Skin epidermis (tissue), 12 donors: Measurements from ENCODE around the gene ACAP1.

Experiments used
- H3K27ac ChIP-seq, 21 experiments: fragments of 200-600 bp; sonication (generic) in 11 of 21; one replicate each; pipeline ENCODE4 v1.5.0; 2020; ENCODE audit warnings: mild to moderate bottlenecking in 3 of 21, inconsistent platforms in 2 of 21, moderate library complexity in 2 of 21
- H3K4me3 ChIP-seq, 7 experiments: fragments of 200-600 bp; sonication (generic) in 2 of 7; one replicate each; pipeline ENCODE4 v1.5.0; 2020; ENCODE audit warnings: inconsistent platforms in 2 of 7, mild to moderate bottlenecking in 2 of 7, moderate library complexity in 1 of 7

The ACAP1 gene

GRCh38 chr17:7380321-7380720 is 44.0 kb downstream of the ACAP1 start:
- peak overlapping the region; percentile 36 to 55 (median 41) for H3K4me3 ChIP-seq
- H3K27ac ChIP-seq = peak overlapping the region in 16 of 21 experiments; percentile 6 to 85 (median 76)

DNA sequence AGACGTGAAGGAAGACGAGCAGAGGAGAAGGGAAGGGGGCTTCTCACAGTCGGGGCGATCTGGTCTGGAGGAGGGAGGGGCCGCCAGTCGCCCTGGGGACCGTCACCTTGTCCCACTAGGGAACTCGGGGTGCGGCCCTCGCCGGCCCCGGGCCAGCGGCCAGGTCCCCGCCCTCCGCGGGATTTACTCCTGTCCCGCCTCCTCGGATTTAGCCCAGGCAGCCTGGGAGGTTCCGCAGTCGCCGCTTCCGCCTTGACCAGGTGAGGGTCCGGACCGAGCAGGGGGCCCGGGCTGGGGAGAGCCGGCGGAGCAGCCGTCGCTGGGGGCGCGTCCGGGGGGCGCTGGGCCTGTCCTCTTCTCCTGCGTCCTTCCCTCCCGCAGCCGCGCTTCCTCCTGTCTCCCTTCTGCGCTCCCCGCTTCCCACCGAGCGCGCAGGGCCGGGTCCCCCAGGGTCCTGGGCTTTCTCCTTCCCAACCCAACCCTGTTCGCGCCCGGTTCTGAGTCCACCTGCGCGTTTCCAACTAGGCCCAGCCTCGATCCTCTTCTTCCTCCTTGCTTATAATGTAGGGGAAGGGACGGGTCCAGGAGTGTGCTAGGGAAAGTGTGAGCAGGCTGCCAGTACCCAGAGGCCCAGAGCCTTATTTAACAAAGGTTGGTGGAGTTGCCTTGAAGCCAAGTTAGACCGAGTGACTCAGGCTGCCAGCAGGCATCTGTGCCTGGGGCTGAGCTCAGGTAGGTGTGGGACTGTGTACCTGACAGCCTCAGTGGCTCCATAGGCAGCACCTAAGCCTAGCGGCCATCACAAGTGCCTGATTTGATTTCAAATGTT is 44.7 kb downstream of the ACAP1 start, which contains the start of gene TNK1:
TNK1 (plus strand) TSS at position 235 of the 829 bp plus-strand sequence. CDS start 1,838 bp downstream, outside the sequence.
- Histone ChIP-seq H3K27ac (peak within 1 kb of the TSS in 20 of 21 experiments; percentile 5 to 85 (median 72)), H3K4me3 (peak within 1 kb of the TSS; percentile 36 to 55 (median 41))

GRCh38 chr17:7382901-7383300 is 46.6 kb downstream of the ACAP1 start:
- peak overlapping the region in 1 of 21 experiments; percentile 54 for H3K27ac ChIP-seq
- no peak overlapping the region for H3K4me3 ChIP-seq

DNA sequence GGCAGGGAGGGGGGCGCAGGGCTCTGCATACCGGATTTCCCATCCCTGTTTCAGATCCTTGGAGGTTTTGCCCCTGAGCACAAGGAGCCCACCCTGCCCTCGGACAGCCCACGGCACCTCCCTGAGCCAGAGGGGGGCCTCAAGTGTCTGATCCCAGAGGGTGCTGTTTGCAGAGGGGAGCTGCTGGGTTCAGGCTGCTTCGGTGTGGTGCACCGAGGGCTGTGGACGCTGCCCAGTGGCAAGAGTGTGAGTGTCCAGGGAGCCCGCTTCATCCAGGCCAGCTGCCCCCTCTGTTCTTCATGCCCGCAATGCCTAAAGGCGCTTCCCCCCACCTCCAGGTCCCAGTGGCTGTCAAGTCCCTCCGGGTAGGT is 47.0 kb downstream of the ACAP1 start:
- H3K4me3 ChIP-seq = peak overlapping the region in 2 of 7 experiments; percentile 27 to 36
- peak overlapping the region in 4 of 21 experiments; percentile 28 to 60 (median 46) for H3K27ac ChIP-seq

DNA sequence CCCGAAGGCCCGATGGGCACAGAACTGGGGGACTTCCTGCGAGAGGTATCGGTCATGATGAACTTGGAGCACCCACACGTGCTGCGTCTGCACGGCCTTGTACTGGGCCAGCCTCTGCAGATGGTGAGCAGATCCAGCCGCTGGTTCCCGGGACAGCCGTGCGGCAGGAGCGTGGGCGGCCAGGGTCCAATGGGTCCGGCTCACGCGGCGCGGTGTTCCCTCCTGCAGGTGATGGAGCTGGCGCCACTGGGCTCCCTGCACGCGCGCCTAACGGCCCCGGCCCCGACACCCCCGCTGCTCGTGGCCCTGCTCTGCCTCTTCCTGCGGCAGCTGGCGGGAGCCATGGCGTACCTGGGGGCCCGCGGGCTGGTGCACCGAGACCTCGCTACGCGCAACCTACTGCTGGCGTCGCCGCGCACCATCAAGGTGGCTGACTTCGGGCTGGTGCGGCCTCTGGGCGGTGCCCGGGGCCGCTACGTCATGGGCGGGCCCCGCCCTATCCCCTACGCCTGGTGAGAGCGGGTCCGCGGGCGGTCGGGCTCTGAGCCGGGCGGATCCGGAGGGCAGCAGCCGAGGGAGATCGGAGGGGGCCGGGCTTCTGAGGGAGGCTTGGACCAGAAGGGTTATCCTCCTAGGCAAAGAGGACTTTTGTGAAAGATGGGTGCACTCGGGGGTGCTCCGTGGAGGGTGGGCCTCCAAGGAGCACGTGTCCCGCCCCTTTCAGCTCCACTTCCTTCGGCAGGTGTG is 47.6 kb downstream of the ACAP1 start:
- Histone ChIP-seq H3K27ac (peak overlapping the region in 11 of 21 experiments; percentile 1 to 76 (median 49)), H3K4me3 (peak overlapping the region; percentile 7 to 36 (median 27))

- H3K4me3 ChIP-seq = peak overlapping the region; percentile 7 to 36 (median 27)
- peak overlapping the region in 9 of 21 experiments; percentile 1 to 76 (median 49) for H3K27ac ChIP-seq
These were observed 48.3 kb downstream of the ACAP1 start for GRCh38 chr17:7384489-7385081.

DNA sequence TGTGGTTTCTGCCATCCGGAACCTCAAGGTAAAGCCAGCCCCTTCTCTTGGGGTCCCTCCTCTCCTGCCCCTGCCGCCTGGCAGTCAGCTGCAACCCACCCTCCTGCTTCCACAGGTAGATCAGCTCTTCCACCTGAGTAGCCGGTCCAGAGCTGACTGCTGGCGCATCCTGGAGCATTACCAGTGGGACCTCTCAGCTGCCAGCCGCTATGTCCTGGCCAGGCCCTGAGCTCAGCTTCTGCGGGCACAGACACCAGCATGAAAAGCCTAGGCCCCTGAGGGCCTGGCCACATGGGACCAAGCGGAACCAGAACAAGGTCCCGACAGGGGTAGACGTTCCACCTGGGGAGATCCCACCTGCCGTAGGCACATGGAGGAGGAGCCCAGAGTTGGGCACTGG is 52.5 kb downstream of the ACAP1 start:
- Histone ChIP-seq H3K27ac (no peak overlapping the region), H3K4me3 (no peak overlapping the region)

DNA sequence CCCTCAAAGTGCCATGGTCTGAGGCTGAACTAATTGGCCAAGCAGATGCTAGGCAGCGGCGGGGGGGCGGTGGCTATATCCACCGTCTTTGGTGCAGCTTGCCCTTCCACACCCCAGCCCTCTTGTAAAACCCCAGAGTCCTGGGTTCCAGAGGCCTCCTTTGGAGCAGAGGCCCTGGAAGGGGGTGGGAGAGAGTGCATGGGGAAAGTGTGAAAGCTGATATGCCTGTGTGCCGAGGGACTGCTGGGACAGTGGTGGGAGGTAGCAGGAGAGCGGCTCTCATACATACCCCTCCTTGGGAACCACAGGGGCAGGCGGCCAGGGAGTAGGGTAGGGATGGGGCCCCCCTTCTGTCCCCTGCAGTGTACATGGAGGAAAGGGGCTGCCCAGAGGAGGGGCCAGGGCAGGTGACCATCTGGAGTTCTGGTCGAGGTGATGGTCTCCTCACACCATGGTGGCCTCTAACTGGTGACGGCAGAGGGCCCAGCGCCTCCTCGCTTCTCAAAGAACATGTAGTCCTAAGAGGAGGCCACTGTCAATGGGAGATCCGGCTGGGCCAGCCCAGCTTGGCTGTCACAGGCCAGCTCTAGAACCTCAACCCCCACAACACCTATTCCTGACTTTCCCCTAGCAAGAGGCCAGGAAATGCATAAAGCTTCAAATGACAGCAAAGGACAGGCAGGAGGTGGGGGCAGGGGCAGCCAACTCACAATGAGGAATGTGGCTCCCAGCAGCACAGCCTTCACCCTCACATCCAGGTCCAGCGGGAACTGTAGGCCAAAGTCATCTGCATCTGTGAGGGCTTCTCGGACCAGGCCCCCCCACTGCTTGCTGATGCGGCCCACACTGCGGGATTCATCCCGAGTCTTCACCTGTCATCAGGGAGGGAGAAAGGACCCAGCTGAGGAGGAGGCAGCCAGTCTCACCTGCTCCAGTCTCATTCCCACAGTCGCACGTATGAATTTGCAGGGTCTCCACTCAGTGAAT is 53.9 kb downstream of the ACAP1 start:
- H3K27ac ChIP-seq = no peak overlapping the region
- H3K4me3 ChIP-seq = no peak overlapping the region

DNA sequence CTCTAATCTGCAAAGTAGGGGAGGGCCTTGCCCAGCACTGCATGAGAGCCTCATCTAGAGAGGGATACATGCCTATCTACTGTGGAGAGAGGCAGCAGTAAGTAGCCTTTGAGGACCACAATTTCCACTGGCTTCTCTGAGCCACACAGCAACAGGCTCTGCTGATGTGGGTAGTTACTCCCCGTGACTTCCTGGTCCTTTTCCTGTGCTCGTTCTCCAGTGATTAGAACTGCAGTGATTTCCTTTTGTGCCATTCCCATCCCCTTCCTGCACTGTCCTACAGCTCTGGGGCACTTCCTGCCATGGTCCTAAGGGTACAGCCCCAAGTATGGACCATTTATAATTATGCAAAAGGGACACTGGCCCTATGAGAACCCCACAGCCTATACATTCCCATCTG is 55.0 kb downstream of the ACAP1 start:
- H3K27ac ChIP-seq = peak overlapping the region in 1 of 21 experiments; percentile 5
- no peak overlapping the region for H3K4me3 ChIP-seq

DNA sequence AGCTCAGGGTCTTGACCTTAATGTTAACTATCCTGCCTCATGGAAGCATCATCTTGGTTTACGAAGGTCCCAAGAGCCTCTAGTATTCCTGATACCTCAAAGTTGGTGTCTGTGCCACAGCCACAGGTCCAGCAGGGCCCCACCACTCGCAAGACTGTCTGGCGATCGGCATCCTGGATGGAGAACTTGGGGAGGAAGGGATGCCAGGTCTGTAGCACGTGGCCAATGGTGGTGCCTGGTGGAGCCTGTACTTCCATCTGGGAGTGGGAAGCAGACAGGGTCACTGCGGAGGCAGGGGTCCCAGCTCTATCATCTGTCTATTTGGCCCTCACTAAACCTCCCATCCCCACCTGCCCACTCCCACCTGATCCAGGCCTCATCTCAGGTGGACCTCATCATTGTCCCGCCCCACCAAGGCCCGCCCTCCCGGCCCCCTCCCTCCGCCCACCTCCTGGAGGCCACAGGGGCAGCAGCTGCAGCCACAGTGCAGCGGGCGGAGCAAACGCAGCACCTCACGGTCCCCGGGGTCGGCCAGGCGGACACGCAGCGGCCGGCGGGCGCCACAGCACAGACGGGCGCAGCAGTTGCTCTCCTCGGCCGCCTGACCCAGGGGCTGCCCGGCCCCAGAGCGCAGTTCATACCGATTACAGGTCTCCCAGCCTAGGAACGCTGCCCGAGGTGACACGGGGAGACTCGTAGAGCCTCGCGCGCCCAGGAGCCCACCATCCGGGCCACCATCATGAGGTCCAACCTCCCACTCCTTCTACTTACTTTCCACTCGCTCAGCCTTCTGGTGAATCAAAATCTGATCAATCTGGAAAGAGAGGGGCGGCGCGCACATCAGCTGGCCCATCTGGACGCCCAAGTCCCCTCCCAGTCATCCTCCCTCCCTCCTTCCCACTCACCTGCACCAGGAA is 56.6 kb downstream of the ACAP1 start:
- Histone ChIP-seq H3K4me3 (peak overlapping the region; percentile 59 to 90 (median 65)), H3K27ac (peak overlapping the region in 19 of 21 experiments; percentile 76 to 97 (median 90))

GRCh38 chr17:7393613-7394451 is 57.5 kb downstream of the ACAP1 start:
- Histone ChIP-seq H3K27ac (peak overlapping the region; percentile 76 to 97 (median 90)), H3K4me3 (peak overlapping the region; percentile 59 to 90 (median 65))

DNA sequence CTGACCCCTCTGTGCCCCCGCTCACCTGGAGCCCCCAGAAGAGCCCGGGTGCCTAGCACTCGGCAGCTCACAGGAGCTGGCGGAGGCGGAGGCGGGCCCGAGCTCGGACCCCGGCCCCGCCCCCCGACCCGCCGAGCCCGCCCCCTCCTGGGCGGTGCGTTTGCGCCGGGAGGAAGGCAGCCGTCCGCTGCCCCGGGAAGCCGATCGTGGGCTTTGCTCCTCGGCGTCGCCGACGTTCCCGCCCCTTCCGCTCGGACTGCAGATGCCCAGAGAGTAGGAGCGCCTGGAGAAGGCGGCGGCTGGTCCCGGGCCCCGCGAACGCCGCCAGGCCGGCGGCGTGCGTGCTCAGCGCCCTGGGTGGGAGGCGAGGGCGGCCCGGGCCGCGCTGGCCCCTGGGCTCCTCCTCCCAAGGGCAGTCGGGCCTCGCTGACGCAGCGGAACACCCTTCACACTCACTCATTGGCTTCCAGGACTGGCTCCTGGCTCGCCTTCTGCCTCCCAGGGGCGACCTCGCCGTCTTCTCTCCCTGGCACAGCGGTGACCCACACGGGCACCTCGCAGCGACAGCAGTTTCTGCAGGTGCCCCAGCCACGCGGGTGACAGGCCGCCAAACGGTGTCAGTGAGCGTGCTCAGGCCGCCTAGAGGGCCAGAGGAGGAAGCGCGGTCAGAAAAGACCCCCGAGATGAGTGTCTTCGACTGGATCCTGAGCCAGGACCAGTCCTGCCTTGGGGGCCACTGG is 58.3 kb downstream of the ACAP1 start, which contains the start of gene PLSCR3:
PLSCR3 (minus strand) TSS at position 74 of the 740 bp plus-strand sequence. CDS start 415 bp downstream, outside the sequence.
- H3K27ac ChIP-seq = peak within 1 kb of the TSS; percentile 76 to 97 (median 90)
- peak within 1 kb of the TSS; percentile 59 to 90 (median 65) for H3K4me3 ChIP-seq

DNA sequence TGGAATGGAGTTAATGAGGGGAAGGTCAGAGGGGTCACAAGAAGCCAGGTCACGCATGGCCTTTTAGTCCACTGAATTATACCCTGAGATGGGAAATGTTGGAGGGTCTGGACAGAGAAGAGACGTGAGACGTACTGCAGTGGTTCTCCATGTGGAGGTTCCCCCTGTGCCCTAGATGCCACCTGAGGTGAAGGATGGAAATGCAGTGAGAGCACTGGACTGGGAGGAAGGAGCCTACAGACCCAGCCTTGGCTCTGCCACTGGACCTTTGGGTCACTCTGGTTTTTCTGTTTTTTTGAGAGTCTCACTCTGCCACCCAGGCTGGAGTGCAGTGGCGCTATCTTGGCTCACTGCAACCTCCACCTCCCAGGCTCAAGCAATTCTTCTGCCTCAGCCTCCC is 59.8 kb downstream of the ACAP1 start:
- no peak overlapping the region for H3K27ac ChIP-seq

GRCh38 chr17:7398612-7399011 is 62.3 kb downstream of the ACAP1 start:
- H3K27ac ChIP-seq = no peak overlapping the region
- H3K4me3 ChIP-seq = no peak overlapping the region

More for the DNA sequence above, 59.8 kb downstream of the ACAP1 start:
- H3K4me3 ChIP-seq = no peak overlapping the region
